Lung (tissue), 16 donors: Measurements from ENCODE around the gene DHX32. TPM values are rescaled to one million over a fixed set of nuclear protein-coding genes. Genes with fewer than 3 reads are reported as not detected.
"Not testable (repeated sequence)": the region's sequence is repeated elsewhere in the genome, so short reads cannot be mapped to it uniquely, and the experiment has no call there.

ENCODE experiments used
- ATAC-seq: fragments of 200-7000 bp; cut with Tn5 transposase; one replicate; pipeline ENCODE4 v1.9.1; 2020; ENCODE audit warnings: moderate number of reproducible peaks; ENCODE audit not compliant: insufficient read depth, low FRiP score
- DNase-seq, 3 donors: peaks; one replicate each; pipeline ENCODE4 v3.0.0-alpha.2; 2013 to 2017
- H3K27ac ChIP-seq, 2 donors: one replicate each; pipeline ENCODE4 v1.5.1; 2013; ENCODE audit warnings: mild to moderate bottlenecking in 2 of 2, moderate library complexity in 2 of 2, control low read depth in 1 of 2, inconsistent platforms in 1 of 2, low read depth in 1 of 2, low read length in 1 of 2
- H3K27me3 ChIP-seq, 3 donors: one replicate each; pipeline ENCODE4 v1.5.1; 2013; ENCODE audit warnings: low read length in 2 of 3; ENCODE audit not compliant: control insufficient read depth in 3 of 3, insufficient read depth in 3 of 3
- H3K36me3 ChIP-seq, 4 donors: one replicate each; pipeline ENCODE4 v1.5.1; 2013; ENCODE audit warnings: low read length in 4 of 4, mild to moderate bottlenecking in 1 of 4, moderate library complexity in 1 of 4; ENCODE audit not compliant: control insufficient read depth in 4 of 4, insufficient read depth in 4 of 4
- H3K4me1 ChIP-seq, 5 donors: one replicate each; pipeline ENCODE4 v1.5.1; 2013; ENCODE audit warnings: low read length in 5 of 5, mild to moderate bottlenecking in 2 of 5, moderate library complexity in 1 of 5; ENCODE audit not compliant: control insufficient read depth in 5 of 5, insufficient read depth in 5 of 5
- H3K4me3 ChIP-seq: one replicate; pipeline ENCODE4 v1.5.1; 2013; ENCODE audit warnings: mild to moderate bottlenecking, control low read depth, moderate library complexity
- H3K9ac ChIP-seq, 2 donors: one replicate each; pipeline ENCODE4 v1.5.1; 2013; ENCODE audit warnings: low read length in 2 of 2, control low read depth in 1 of 2; ENCODE audit not compliant: insufficient read depth in 1 of 2
- H3K9me3 ChIP-seq, 4 donors: one replicate each; pipeline ENCODE4 v1.5.1; 2013; ENCODE audit warnings: low read length in 3 of 4, mild to moderate bottlenecking in 1 of 4, moderate library complexity in 1 of 4; ENCODE audit not compliant: control insufficient read depth in 4 of 4, insufficient read depth in 3 of 4
- WGBS, 2 donors: extraction: QIAGEN DNeasy Blood & Tissue Kit; methylation state at CpG; one replicate each; pipeline ENCODE4 v1.1.7; 2013; 5-methylcytosine and 5-hydroxymethylcytosine counted together
- long read RNA-seq, 5 donors: transcript quantifications; one replicate each; lab custom pipeline, GENCODE V29; 2026
- polyA plus RNA-seq, 2 donors: library from polyadenylated mRNA; stranded (reverse); fragments of 200-250 nt; gene quantifications; one replicate each; pipeline ENCODE4 v1.2.1, GENCODE V29; 2013
- total RNA-seq, 2 donors: library from RNA; depleted of rRNA in 1 of 2; stranded (reverse); fragments of >200 nt in 1 of 2; gene quantifications; one replicate each; pipeline ENCODE4 v1.2.1, GENCODE V29; 2014 to 2021
- TF ChIP-seq, protein P1 (sequence below): IDR thresholded peaks from 2 replicates; pipeline ENCODE4 v1.5.1; 2012; ENCODE audit warnings: mild to moderate bottlenecking; ENCODE audit errors: control extremely low read depth, extremely low read depth
- donor health status: control.
- donor health status: control.
- donor health status: Bipolar disorder and iron deficiency.
- donor health status: healthy.
- donor health status: DM: yes; HTN: yes; CAD: no.

Gene DHX32, protein sequence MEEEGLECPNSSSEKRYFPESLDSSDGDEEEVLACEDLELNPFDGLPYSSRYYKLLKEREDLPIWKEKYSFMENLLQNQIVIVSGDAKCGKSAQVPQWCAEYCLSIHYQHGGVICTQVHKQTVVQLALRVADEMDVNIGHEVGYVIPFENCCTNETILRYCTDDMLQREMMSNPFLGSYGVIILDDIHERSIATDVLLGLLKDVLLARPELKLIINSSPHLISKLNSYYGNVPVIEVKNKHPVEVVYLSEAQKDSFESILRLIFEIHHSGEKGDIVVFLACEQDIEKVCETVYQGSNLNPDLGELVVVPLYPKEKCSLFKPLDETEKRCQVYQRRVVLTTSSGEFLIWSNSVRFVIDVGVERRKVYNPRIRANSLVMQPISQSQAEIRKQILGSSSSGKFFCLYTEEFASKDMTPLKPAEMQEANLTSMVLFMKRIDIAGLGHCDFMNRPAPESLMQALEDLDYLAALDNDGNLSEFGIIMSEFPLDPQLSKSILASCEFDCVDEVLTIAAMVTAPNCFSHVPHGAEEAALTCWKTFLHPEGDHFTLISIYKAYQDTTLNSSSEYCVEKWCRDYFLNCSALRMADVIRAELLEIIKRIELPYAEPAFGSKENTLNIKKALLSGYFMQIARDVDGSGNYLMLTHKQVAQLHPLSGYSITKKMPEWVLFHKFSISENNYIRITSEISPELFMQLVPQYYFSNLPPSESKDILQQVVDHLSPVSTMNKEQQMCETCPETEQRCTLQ
- total RNA-seq (10 to 100 TPM; 31.2 to 33.8 TPM), polyA plus RNA-seq (10 to 100 TPM; 15.2 to 19.7 TPM)
- long read RNA-seq, donor 1, partial matches to known transcripts, result 8 of 14 reads
- long read RNA-seq, donor 1, other reads (novel, unspliced or antisense), result 5 of 14 reads
- long read RNA-seq, donor 2, result 0 reads
- long read RNA-seq, donor 3, result 0 reads
- long read RNA-seq, donor 4, partial matches to known transcripts, result 0 of 1 reads
- long read RNA-seq, donor 4, other reads (novel, unspliced or antisense), result 0 of 1 reads
- long read RNA-seq, donor 5, partial matches to known transcripts, result 11 of 13 reads
- long read RNA-seq, donor 5, other reads (novel, unspliced or antisense), result 0 of 13 reads

DNA sequence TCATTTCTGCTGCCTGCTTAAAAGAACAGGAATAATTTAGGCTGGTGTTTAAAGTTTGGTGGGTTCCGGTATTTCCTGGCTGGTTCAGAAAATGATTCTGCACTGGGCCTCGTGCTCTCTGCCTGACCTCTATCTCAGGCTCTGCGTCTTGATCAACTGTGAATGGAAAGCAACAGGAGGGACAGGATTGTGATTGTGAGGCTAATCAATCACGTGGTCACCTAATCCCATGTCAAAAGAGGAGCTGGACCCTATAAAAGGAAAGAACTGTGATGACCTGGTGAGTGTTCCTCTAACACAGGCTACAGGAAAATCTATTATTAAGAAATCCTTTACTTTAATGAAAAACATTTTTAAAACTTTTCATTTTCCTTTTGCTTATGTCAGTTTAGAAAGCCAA, at the start of gene DHX32:
TSS of gene DHX32 (minus strand) at position 101 of the 400 bp plus-strand sequence. CDS start 468 bp downstream, outside the sequence.
- Histone ChIP-seq H3K9ac (peak within 1 kb of the TSS in 1 of 2 donors; percentile 68), H3K36me3 (peaks cover 0 to 6% (median 3%) of the 10 kb centered on the region in 4 donors), H3K9me3 (peaks cover 0 to 4% (median 0%) of the 10 kb centered on the region in 4 donors), H3K27me3 (no peaks in the 10 kb centered on the region), H3K27ac (peak within 1 kb of the TSS in 1 of 2 donors; percentile 34), H3K4me1 (peaks cover 0 to 13% (median 10%) of the 10 kb centered on the region in 5 donors), H3K4me3 (no peak within 1 kb of the TSS)
- ATAC-seq (no peak), DNase-seq (peak in 1 of 3 donors; percentile 11)
- TF ChIP-seq, protein P1, sequence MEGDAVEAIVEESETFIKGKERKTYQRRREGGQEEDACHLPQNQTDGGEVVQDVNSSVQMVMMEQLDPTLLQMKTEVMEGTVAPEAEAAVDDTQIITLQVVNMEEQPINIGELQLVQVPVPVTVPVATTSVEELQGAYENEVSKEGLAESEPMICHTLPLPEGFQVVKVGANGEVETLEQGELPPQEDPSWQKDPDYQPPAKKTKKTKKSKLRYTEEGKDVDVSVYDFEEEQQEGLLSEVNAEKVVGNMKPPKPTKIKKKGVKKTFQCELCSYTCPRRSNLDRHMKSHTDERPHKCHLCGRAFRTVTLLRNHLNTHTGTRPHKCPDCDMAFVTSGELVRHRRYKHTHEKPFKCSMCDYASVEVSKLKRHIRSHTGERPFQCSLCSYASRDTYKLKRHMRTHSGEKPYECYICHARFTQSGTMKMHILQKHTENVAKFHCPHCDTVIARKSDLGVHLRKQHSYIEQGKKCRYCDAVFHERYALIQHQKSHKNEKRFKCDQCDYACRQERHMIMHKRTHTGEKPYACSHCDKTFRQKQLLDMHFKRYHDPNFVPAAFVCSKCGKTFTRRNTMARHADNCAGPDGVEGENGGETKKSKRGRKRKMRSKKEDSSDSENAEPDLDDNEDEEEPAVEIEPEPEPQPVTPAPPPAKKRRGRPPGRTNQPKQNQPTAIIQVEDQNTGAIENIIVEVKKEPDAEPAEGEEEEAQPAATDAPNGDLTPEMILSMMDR, result no peak
- 69 to 73% methylated on average over 4 of the region's 4 CpGs for WGBS, 2 donors

DNA sequence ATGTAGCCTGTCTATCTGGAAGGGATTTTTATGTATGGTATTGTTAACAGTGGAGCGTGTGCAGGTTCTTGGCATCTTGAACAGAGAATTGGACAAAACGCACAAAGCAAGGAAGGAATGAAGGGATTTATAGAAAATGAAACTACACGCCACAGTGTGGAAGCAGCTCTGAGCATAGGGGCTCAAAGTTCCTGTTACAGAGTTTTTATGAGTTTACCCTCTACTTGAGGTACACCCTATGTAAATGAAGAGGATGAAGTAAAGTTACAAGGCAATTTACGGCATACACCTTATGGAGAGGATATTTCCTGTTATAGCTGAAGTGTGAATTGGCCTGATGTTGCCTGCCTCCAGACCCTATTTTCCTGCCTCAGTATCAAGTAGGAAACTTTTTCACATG, 48.5 kb upstream of the DHX32 start:
- Histone ChIP-seq H3K9me3 (peaks cover 0 to 2% (median under 1%) of the 10 kb centered on the region in 4 donors), H3K4me1 (no peaks in the 10 kb centered on the region), H3K4me3 (no peak overlapping the region), H3K36me3 (no peaks in the 10 kb centered on the region), H3K27ac (no peak overlapping the region), H3K9ac (no peak overlapping the region), H3K27me3 (no peaks in the 10 kb centered on the region)
- DNase-seq (no peak), ATAC-seq (no peak)
- TF ChIP-seq, protein P1, result no peak
- WGBS, 2 donors, result 88 to 89% methylated on average over 4 of the region's 4 CpGs

DNA sequence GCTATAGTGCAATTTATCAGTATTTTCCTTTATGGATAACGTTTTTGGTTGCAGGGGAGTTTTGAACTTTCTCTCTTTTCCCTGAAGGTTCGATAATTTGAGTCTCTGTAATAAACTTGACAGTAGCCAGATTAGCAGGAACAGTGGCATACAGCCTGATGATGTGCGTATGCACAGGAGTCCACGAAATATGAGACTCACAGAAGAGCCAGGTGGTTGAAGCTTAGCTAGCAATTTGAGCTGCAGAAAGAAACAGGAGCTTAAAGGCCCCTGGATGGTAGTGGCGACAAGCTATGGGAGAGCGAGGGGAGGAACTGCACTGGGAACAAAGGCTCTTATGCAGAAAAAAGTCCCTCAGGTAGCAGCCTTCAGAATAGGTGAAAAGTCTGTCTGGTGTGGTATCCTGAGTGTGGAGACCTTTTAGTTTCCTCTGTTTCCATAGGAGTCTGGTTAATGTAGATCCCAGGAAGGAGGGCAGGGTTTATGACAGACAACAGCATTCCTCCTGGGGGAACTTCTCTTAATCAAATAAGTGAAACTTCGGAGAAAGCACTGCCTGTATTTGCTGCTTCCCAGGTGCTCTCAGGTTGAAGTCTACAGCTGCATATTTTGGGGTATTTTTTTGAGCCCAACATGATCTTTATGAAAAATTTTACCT, 48.0 kb upstream of the DHX32 start:
- ATAC-seq (no peak), DNase-seq (no peak)
- Histone ChIP-seq H3K27me3 (no peaks in the 10 kb centered on the region), H3K9me3 (peaks cover 0 to 1% (median 0%) of the 10 kb centered on the region in 4 donors), H3K27ac (no peak overlapping the region), H3K4me3 (no peak overlapping the region), H3K9ac (no peak overlapping the region), H3K4me1 (no peaks in the 10 kb centered on the region), H3K36me3 (no peaks in the 10 kb centered on the region)
- WGBS, 2 donors, result 86 to 92% methylated on average over 7 of the region's 7 CpGs
- TF ChIP-seq, protein P1, result no peak

DNA sequence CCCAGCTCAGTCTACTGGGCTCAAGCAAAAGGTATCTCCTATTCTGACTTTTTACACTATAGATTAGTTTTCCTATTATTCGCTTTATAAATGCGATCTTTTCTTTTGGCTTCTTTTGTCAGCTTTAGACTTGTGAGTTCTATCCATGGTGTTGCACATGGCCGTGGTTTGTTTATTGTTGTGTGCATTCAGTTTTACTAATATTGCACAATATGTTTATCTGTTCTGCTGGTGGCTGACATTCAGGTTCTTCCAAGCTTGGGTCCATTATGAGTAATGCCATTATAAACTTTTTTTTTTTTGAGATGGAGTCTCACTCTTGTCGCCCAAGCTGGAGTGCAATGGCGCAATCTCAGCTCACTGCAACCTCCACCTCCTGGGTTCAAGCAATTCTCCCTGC, 46.2 kb upstream of the DHX32 start:
- H3K9ac ChIP-seq, H3K9me3 ChIP-seq, DNase-seq, H3K27me3 ChIP-seq, H3K27ac ChIP-seq, ATAC-seq, H3K4me3 ChIP-seq, H3K4me1 ChIP-seq, H3K36me3 ChIP-seq: not testable (repeated sequence)
- WGBS, 2 donors, result 83 to 84% methylated on average over 5 of the region's 5 CpGs
